Measurements from ENCODE around the gene SEMA6A. TPM values are rescaled to one million over a fixed set of nuclear protein-coding genes. Genes with fewer than 3 reads are reported as not detected.

Gene SEMA6A
- polyA plus RNA-seq, 3 donors: 0.16 TPM; not detected in 2

GRCh38 chr5:116600876-116601275 lies 26.3 kb upstream of the SEMA6A start:
- intact Hi-C loops (cut with micrococcal nuclease): no loop called here
- H4K20me1 ChIP-seq (ENCODE audit: insufficient read depth, low read length): no peaks in the 10 kb centered on the region
- H3K36me3 ChIP-seq (replicated peaks in 1 of 2; ENCODE audit: control insufficient read depth in 1 of 2, insufficient read depth in 2 of 2, low read length in 2 of 2): no peaks in the 10 kb centered on the region
- Mint-ChIP-seq H3K36me3 (no peaks in the 10 kb centered on the region), H3K9me3 (peaks cover 0 to 3% (median 0%) of the 10 kb centered on the region in 7 donors), H3K27ac (no peak overlapping the region), H3K27me3 (ENCODE audit: low read depth in 3 of 3) (peaks cover 0 to 1% (median 0%) of the 10 kb centered on the region in 3 donors), H3K4me1 (no peaks in the 10 kb centered on the region), H3K4me3 (no peak overlapping the region)
- no peak for DNase-seq
- H3K27ac ChIP-seq (ENCODE audit: low read depth in 1 of 2, low read length in 2 of 2): no peak overlapping the region
- H2AFZ ChIP-seq (ENCODE audit: insufficient read depth, low read depth, low read length, poor library complexity, severe bottlenecking): no peak overlapping the region
- no peaks in the 10 kb centered on the region for H3K9me3 ChIP-seq (replicated peaks in 1 of 2; ENCODE audit: control insufficient read depth in 1 of 2, insufficient read depth in 1 of 2, low read length in 2 of 2)
- H3K79me2 ChIP-seq (ENCODE audit: insufficient read depth, low read length): no peaks in the 10 kb centered on the region
- no peak for TF ChIP-seq CTCF (IDR thresholded peaks at IDR 0.05)
- H3K4me1 ChIP-seq (ENCODE audit: control insufficient read depth in 1 of 2, insufficient read depth in 2 of 2, low read length in 2 of 2): no peaks in the 10 kb centered on the region
- no CpG with 5 or more reads among the region's 3 CpGs for WGBS (ENCODE audit: insufficient coverage)
- no peak overlapping the region for H3K4me2 ChIP-seq (replicated peaks; ENCODE audit: extremely low read depth, low read length, poor library complexity, severe bottlenecking)
- no peak overlapping the region for H3K4me3 ChIP-seq (replicated peaks in 1 of 3; ENCODE audit: low read depth in 2 of 3, low read length in 3 of 3)
- no peak overlapping the region for H3K9ac ChIP-seq (ENCODE audit: insufficient read depth, low read length, poor library complexity, severe bottlenecking)
- H3K27me3 ChIP-seq (ENCODE audit: control insufficient read depth in 2 of 2, insufficient read depth in 2 of 2, low read length in 2 of 2): no peaks in the 10 kb centered on the region

- Histone ChIP-seq H4K20me1 (ENCODE audit: insufficient read depth, low read length) (no peaks in the 10 kb centered on the region), H3K27ac (ENCODE audit: low read depth in 1 of 2, low read length in 2 of 2) (no peak overlapping the region), H3K4me3 (replicated peaks in 1 of 3; ENCODE audit: low read depth in 2 of 3, low read length in 3 of 3) (no peak overlapping the region), H2AFZ (ENCODE audit: insufficient read depth, low read depth, low read length, poor library complexity, severe bottlenecking) (no peak overlapping the region), H3K4me2 (replicated peaks; ENCODE audit: extremely low read depth, low read length, poor library complexity, severe bottlenecking) (no peak overlapping the region), H3K9me3 (replicated peaks in 1 of 2; ENCODE audit: control insufficient read depth in 1 of 2, insufficient read depth in 1 of 2, low read length in 2 of 2) (no peaks in the 10 kb centered on the region), H3K36me3 (replicated peaks in 1 of 2; ENCODE audit: control insufficient read depth in 1 of 2, insufficient read depth in 2 of 2, low read length in 2 of 2) (no peaks in the 10 kb centered on the region), H3K9ac (ENCODE audit: insufficient read depth, low read length, poor library complexity, severe bottlenecking) (no peak overlapping the region), H3K27me3 (ENCODE audit: control insufficient read depth in 2 of 2, insufficient read depth in 2 of 2, low read length in 2 of 2) (no peaks in the 10 kb centered on the region), H3K79me2 (ENCODE audit: insufficient read depth, low read length) (no peaks in the 10 kb centered on the region), H3K4me1 (ENCODE audit: control insufficient read depth in 1 of 2, insufficient read depth in 2 of 2, low read length in 2 of 2) (no peaks in the 10 kb centered on the region)
- DNase-seq: no peak
- Mint-ChIP-seq H3K4me3 (no peak overlapping the region), H3K27me3 (ENCODE audit: low read depth in 3 of 3) (peaks cover 0 to 1% (median 0%) of the 10 kb centered on the region in 3 donors), H3K36me3 (no peaks in the 10 kb centered on the region), H3K4me1 (no peaks in the 10 kb centered on the region), H3K9me3 (peaks cover 0 to 3% (median 0%) of the 10 kb centered on the region in 7 donors), H3K27ac (no peak overlapping the region)
- no CpG with 5 or more reads among the region's 1 CpG for WGBS (ENCODE audit: insufficient coverage)
- intact Hi-C loops (cut with micrococcal nuclease): no loop called here
- TF ChIP-seq CTCF (IDR thresholded peaks at IDR 0.05): no peak
These were observed 24.3 kb upstream of the SEMA6A start for GRCh38 chr5:116598911-116599310.

Data from CD14-positive monocyte (primary cell).